Measurements from ENCODE around the gene CPM.

Gene CPM

DNA sequence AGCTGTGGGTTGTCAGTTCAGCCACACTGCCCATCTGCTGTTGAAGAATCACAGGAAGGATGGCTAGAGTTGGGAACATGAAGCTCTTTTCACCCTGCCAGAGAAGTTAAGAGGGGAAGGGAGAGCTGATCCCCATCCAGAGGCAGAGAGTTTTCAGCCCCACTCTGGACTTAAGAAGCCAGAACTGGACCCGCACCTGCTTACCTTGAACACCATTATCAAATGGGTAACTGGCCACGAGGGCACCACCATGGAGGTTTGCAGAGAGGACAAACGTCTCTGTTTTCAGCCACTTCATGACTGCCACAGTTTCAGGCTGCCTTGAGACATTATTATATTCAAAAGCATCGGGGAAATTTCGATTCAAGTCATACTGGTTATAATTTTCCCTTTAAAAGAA, 63.0 kb downstream of the CPM start:
- no peak for ATAC-seq
- no peak for TF ChIP-seq BACH2 (CRISPR knock-in tag; IDR thresholded peaks at IDR 0.05; ENCODE audit: borderline replicate concordance)
- no peak for TF ChIP-seq POU6F1 (CRISPR knock-in tag; IDR thresholded peaks at IDR 0.05; ENCODE audit: borderline replicate concordance, low read depth)
- TF ChIP-seq SNAI2 (CRISPR knock-in tag; IDR thresholded peaks at IDR 0.05) = no peak
- TF ChIP-seq GLIS3 (CRISPR knock-in tag; IDR thresholded peaks at IDR 0.05) = no peak
- TF ChIP-seq ZFP3 (CRISPR knock-in tag; IDR thresholded peaks at IDR 0.05) = no peak
- no peak for TF ChIP-seq TOX (CRISPR knock-in tag; IDR thresholded peaks at IDR 0.05; ENCODE audit: borderline replicate concordance)

GRCh38 chr12:68868043-68868790, 64.8 kb downstream of the CPM start:
- ATAC-seq = no peak
- TF ChIP-seq POU6F1 (CRISPR knock-in tag; IDR thresholded peaks at IDR 0.05; ENCODE audit: borderline replicate concordance, low read depth) (no peak), SNAI2 (CRISPR knock-in tag; IDR thresholded peaks at IDR 0.05) (no peak), ZNF70 (CRISPR knock-in tag; IDR thresholded peaks at IDR 0.05) (no peak), RARB (CRISPR knock-in tag; IDR thresholded peaks at IDR 0.05) (no peak), PPARA (CRISPR knock-in tag; IDR thresholded peaks at IDR 0.05; ENCODE audit: borderline replicate concordance) (no peak)

- no peak for TF ChIP-seq CSDC2 (CRISPR knock-in tag; IDR thresholded peaks at IDR 0.05)
- TF ChIP-seq PPARA (CRISPR knock-in tag; IDR thresholded peaks at IDR 0.05; ENCODE audit: borderline replicate concordance) = no peak
- no peak for TF ChIP-seq ISL1 (CRISPR knock-in tag; IDR thresholded peaks at IDR 0.05)
- no peak for TF ChIP-seq ZFP30 (CRISPR knock-in tag; IDR thresholded peaks at IDR 0.05)
- TF ChIP-seq POU6F1 (CRISPR knock-in tag; IDR thresholded peaks at IDR 0.05; ENCODE audit: borderline replicate concordance, low read depth) = no peak
- TF ChIP-seq TSHZ2 (CRISPR knock-in tag; IDR thresholded peaks at IDR 0.05) = no peak
- TF ChIP-seq BACH2 (CRISPR knock-in tag; IDR thresholded peaks at IDR 0.05; ENCODE audit: borderline replicate concordance) = no peak
- TF ChIP-seq ZFP3 (CRISPR knock-in tag; IDR thresholded peaks at IDR 0.05) = no peak
- TF ChIP-seq ZC3H10 (CRISPR knock-in tag; IDR thresholded peaks at IDR 0.05) = no peak
- no peak for TF ChIP-seq ZNF565 (CRISPR knock-in tag; conservative IDR thresholded peaks at IDR 0.05; ENCODE audit: low read depth)
- TF ChIP-seq GLIS3 (CRISPR knock-in tag; IDR thresholded peaks at IDR 0.05) = no peak
- TF ChIP-seq ZNF8 (CRISPR knock-in tag; IDR thresholded peaks at IDR 0.05) = no peak
- TF ChIP-seq TCF4 (CRISPR knock-in tag; IDR thresholded peaks at IDR 0.05; ENCODE audit: borderline replicate concordance) = no peak
- ATAC-seq = no peak
Measured at GRCh38 chr12:68867606-68868005, 65.4 kb downstream of the CPM start.

DNA sequence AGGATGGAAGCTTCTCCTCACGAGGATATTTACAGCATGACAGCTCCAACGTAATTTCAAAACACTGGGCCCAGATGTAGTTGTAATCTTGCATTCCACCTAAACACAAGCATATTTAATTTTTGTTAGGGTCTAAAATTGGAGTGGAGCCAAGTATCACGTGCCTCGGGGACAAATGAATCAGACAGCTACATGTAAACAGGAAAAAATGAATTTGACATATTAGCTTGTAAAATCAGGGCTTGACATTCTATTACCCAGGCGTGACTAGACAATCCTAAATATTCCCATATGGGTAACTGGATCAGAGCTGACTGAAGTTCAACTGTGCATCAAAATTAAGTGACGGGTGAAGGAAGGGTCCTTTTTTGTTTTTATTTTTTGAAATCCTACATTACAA, 66.0 kb downstream of the CPM start:
- ATAC-seq = no peak
- no peak for TF ChIP-seq ZFP30 (CRISPR knock-in tag; IDR thresholded peaks at IDR 0.05)
- TF ChIP-seq, protein P1, sequence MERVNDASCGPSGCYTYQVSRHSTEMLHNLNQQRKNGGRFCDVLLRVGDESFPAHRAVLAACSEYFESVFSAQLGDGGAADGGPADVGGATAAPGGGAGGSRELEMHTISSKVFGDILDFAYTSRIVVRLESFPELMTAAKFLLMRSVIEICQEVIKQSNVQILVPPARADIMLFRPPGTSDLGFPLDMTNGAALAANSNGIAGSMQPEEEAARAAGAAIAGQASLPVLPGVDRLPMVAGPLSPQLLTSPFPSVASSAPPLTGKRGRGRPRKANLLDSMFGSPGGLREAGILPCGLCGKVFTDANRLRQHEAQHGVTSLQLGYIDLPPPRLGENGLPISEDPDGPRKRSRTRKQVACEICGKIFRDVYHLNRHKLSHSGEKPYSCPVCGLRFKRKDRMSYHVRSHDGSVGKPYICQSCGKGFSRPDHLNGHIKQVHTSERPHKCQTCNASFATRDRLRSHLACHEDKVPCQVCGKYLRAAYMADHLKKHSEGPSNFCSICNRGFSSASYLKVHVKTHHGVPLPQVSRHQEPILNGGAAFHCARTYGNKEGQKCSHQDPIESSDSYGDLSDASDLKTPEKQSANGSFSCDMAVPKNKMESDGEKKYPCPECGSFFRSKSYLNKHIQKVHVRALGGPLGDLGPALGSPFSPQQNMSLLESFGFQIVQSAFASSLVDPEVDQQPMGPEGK (CRISPR knock-in tag; IDR thresholded peaks at IDR 0.05; ENCODE audit: borderline replicate concordance) = no peak
- no peak for TF ChIP-seq PPARA (CRISPR knock-in tag; IDR thresholded peaks at IDR 0.05; ENCODE audit: borderline replicate concordance)
- no peak for TF ChIP-seq RARB (CRISPR knock-in tag; IDR thresholded peaks at IDR 0.05)
- no peak for TF ChIP-seq CSDC2 (CRISPR knock-in tag; IDR thresholded peaks at IDR 0.05)
- TF ChIP-seq ESRRG (CRISPR knock-in tag; IDR thresholded peaks at IDR 0.05) = no peak
- no peak for TF ChIP-seq ISL1 (CRISPR knock-in tag; IDR thresholded peaks at IDR 0.05)
- no peak for TF ChIP-seq TCF4 (CRISPR knock-in tag; IDR thresholded peaks at IDR 0.05; ENCODE audit: borderline replicate concordance)
- TF ChIP-seq ARNTL (CRISPR knock-in tag; IDR thresholded peaks at IDR 0.05; ENCODE audit: borderline replicate concordance, low read depth) = no peak
- no peak for TF ChIP-seq ZNF8 (CRISPR knock-in tag; IDR thresholded peaks at IDR 0.05)
- no peak for TF ChIP-seq CREB5 (CRISPR knock-in tag; IDR thresholded peaks at IDR 0.05; ENCODE audit: low read depth)
- no peak for TF ChIP-seq BACH2 (CRISPR knock-in tag; IDR thresholded peaks at IDR 0.05; ENCODE audit: borderline replicate concordance)
- no peak for TF ChIP-seq ZC3H10 (CRISPR knock-in tag; IDR thresholded peaks at IDR 0.05)
- TF ChIP-seq SNAI2 (CRISPR knock-in tag; IDR thresholded peaks at IDR 0.05) = no peak
- TF ChIP-seq GLIS3 (CRISPR knock-in tag; IDR thresholded peaks at IDR 0.05) = no peak
- no peak for TF ChIP-seq POU6F1 (CRISPR knock-in tag; IDR thresholded peaks at IDR 0.05; ENCODE audit: borderline replicate concordance, low read depth)
